B cell (primary cell): Measurements from ENCODE around the gene TRAPPC12.

Experiments
- EZH2 ChIP-seq: IDR thresholded peaks from 2 replicates; pipeline ENCODE4 v1.6.1; 2012; ENCODE audit warnings: borderline replicate concordance, low read depth, mild to moderate bottlenecking, moderate library complexity, low read length; ENCODE audit not compliant: insufficient read depth, poor library complexity, severe bottlenecking
- TF ChIP-seq, protein P1 (sequence below): fragments of 200-600 bp; IDR thresholded peaks from one replicate; pipeline ENCODE4 v1.8.0; 2022; ENCODE audit warnings: antibody characterized with exemption, mild to moderate bottlenecking

DNA sequence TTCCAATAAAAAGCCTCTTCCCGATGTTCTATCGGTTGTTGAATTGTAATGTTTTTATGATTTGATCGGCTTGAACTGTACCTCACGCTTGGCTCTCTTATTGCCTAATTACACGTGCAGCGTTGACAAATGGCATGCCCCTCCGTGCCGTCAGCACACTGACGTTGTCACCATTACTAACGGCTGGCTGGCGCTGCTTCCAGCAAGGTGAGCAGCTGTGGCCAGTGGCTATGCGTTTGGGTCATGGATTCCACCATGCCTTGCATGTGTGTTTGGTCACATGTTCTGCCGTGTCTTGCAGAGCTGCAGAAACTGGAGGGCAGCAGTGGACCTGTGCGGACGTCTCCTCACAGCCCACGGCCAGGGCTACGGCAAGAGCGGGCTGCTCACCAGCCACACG lies 42.1 kb downstream of the TRAPPC12 start:
- TF ChIP-seq, protein P1, sequence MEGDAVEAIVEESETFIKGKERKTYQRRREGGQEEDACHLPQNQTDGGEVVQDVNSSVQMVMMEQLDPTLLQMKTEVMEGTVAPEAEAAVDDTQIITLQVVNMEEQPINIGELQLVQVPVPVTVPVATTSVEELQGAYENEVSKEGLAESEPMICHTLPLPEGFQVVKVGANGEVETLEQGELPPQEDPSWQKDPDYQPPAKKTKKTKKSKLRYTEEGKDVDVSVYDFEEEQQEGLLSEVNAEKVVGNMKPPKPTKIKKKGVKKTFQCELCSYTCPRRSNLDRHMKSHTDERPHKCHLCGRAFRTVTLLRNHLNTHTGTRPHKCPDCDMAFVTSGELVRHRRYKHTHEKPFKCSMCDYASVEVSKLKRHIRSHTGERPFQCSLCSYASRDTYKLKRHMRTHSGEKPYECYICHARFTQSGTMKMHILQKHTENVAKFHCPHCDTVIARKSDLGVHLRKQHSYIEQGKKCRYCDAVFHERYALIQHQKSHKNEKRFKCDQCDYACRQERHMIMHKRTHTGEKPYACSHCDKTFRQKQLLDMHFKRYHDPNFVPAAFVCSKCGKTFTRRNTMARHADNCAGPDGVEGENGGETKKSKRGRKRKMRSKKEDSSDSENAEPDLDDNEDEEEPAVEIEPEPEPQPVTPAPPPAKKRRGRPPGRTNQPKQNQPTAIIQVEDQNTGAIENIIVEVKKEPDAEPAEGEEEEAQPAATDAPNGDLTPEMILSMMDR, result no peak
- no peak for TF ChIP-seq EZH2
